HG03175 (cell line): ENCODE data around the gene LRRC4B.

ENCODE experiments used
- ATAC-seq: cut with Tn5 transposase; IDR thresholded peaks from one replicate; pipeline ENCODE4 v1.9.1; 2021; ENCODE audit warnings: mild to moderate bottlenecking, moderate library complexity; ENCODE audit not compliant: unreplicated experiment

Gene LRRC4B

DNA sequence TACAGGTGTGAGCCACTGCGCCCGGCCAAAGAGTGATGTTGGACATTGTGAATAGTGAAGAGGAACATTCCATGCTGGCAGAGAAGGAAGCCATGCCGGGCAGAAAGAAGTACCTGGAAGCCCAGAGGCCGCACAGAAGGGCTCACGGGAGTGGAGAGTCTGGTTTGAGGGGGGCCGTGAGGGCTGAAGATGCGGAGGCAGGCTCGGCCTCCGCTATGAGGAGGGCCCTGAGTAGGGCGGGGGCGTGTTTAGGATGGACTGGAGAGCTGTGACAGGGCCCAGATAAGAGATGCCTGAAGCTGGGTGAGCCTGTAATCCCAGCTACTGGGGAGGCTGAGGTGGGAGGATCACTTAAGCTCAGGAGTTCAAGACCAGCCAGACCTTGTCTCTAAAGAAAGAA lies 58.9 kb downstream of the LRRC4B start:
- ATAC-seq, result no peak

DNA sequence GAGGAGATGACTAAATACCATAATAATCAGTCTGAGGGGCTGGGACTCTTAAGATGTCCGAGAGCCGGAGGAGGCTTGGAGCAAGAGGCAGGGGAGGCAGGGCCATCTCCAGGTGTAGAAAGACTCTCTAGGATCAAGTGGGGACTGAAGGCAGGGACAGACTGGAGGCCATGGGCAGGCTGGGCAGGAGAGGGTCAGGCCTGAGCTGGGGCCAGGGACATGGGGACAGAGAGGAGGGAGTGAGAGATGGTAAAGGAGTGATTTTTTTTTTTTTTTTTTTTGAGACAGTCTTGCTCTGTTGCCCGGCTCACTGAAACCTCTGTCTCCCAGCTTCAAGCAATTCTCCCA lies 59.4 kb downstream of the LRRC4B start:
- ATAC-seq, result no peak

DNA sequence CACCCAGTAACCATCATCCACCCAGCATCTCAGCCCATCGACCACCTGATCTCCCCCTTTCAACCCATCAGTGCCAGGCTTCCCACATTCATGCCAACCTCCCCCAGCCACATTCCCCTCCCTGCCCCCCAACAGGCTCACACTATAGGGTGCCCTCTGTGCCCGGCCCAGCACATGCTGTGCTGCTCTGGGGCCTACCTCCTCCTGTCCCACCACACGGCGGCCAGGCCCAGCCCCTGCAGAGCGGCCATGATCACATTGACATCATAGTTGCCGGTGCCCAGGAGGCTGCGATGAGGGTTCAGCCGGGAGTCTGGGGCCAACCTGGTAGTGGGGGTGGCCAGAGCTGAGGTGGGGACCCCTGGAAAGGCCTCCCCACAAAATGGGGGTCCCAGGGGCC lies 60.9 kb downstream of the LRRC4B start:
- ATAC-seq, result no peak

DNA sequence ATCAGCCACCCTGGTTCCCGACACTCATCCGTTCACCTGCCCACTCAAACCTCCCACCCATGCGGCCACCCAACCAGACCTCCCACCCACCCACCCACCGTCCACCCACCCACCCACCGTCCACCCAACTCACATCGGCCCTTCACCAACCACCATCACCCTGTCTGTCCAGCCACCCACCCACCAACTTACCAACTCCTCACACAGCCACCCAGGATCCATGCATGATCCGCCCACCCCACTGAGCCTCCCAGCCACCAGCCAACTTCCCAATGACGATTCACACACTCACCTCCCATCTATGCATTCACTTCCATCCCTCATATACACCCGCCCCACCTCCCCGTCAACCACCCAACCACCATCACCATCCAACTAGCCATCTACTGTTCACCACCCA lies 61.5 kb downstream of the LRRC4B start:
- no peak for ATAC-seq

DNA sequence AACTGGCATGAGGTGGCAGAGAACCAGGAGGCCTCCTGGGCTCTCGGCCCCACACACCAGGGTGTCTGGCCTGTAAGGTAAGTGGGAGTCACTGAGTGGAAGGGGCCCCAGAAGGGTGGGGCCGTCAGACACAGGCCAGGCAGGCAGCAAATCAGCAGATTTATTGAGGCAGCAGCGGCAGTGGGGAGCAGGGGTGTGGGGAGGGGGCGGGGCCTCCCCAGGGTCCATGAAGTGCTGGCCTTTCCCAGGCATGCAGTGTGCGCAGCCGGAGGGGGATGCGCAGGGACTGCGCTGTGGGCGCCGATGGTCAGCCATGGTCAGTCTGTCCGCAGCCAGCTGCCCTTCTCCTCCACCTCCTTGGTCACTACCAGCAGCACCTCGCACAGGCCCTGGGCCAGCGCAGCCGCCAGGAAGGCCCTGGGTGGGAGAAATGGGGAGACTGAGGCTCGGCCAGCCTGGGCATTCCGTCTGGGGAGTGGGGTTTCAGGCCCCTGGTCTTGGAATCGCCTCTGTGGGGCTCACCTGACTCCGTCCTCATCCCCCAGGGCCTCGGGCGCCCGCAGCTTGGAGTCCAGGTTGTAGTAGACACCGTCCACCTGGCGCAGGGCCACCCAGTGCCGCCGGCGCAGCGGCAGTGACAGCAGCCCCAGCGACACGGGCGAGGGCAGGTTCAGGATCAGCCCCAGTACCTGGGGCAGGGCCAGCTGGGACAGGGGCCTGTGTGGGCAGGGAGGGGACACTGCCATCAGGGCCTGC lies 62.2 kb downstream of the LRRC4B start:
- ATAC-seq, result no peak

DNA sequence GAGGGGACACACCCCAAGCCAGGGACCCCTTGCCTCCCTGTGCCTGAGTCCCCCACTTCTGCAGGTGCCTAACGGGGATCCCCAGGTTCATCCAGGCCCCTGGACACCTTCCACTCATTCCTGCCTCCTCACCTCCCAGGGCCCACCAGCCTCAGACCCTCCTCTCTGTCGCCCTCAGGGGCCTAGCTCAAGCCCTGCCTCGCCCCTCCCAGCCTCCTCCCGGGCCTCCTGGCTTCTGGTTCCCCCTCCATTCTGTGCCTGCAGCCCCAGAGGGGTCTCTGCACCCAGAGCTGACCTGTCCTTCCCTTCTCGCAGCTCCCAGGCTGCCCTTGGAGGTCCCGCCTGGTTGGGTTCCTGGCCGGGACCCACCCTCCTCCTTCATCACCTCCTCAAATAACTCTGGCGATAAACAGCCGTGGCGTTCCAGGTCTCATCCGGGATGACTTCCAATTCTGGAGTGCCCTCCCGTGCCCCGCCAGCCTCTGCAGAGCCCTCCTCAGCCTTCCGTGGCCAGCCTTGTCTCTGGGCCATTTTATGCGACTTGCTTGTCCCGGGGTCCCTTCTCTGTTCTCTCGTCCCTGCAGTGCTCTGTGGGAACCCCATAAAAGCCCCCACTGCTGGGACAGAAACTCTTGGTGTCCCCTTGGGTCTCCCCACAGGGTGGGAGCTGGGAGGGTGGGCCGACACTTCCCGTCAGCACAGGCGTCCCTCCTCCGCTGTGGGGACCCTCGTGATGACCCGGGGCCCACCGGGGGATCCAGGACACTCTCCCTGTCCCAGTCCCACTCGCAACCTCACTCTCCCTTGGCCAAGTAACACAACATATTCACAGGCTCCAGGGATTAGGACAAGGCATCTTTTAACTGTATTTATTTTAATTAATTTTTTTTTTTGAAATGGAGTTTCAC lies 66.4 kb downstream of the LRRC4B start:
- no peak for ATAC-seq

DNA sequence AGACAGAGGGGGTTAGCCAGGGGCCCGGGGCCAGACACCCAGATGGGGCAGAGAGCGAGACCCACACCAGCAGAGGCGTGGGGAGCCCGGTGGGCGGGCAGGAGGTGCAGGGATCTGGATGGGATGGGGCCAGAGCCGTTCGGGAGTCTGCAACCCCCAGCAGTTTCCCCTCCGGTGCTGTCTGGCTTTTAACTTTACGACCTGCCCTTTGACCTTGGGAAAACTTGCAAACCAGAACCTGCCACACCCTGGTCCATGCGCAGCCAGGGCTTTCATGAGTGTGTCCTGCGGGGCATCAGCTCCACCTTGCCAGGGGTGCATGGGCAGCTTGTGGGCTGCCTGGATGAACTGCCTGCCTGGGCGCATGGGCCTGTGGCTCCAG lies 67.1 kb downstream of the LRRC4B start:
- ATAC-seq, result no peak

DNA sequence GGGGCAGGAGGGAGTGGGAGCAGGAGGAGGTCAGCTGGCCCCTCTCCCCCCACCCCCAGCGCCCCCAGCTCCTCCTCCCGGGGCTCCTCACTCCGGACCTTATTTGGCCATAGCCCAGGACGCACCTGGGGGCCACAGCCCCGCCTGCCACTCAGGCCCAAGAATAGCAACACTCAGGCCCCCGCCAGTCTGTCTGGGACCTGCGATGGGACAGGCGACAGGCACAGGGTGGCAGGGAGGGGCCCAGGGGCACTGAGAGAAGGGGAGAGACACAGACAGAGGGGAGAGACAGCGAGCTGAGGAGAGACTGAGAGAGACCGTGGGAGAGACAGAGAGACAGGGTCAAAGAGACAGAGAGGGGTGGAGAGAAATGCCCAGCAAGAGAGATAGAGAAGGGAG lies 67.5 kb downstream of the LRRC4B start:
- no peak for ATAC-seq

DNA sequence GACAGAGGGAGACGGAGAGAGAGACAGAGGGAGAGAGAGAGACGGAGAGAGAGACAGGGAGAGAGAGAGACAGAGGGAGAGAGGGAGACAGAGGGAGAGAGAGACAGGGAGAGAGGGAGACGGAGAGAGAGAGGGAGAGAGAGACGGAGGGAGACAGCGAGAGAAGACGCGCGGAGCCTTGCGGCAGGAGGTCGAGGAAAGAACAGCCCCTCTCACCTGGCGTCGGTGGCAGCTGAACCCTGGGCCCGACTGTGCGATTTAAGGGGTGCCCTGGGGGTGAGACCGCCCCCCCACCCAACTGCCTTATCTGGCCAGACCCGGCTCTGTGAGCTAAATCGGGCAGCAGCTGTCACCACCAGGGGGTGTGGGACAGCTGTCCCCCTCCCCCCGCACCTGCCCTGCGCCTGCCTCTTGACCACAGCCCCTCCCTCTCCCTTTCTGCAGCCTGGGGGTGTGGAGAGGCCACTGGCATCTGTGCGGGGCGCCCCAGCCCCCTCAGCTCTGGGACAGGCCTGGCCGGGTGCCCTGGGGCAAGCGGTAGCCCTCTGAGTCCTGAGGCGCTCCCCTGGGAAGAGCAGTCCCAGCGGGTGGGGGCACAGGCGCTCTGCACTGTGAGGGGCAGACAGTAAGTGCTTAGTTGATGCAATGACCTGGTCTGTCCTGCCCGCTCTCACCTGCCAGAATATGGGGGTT lies 68.0 kb downstream of the LRRC4B start:
- ATAC-seq, result no peak

DNA sequence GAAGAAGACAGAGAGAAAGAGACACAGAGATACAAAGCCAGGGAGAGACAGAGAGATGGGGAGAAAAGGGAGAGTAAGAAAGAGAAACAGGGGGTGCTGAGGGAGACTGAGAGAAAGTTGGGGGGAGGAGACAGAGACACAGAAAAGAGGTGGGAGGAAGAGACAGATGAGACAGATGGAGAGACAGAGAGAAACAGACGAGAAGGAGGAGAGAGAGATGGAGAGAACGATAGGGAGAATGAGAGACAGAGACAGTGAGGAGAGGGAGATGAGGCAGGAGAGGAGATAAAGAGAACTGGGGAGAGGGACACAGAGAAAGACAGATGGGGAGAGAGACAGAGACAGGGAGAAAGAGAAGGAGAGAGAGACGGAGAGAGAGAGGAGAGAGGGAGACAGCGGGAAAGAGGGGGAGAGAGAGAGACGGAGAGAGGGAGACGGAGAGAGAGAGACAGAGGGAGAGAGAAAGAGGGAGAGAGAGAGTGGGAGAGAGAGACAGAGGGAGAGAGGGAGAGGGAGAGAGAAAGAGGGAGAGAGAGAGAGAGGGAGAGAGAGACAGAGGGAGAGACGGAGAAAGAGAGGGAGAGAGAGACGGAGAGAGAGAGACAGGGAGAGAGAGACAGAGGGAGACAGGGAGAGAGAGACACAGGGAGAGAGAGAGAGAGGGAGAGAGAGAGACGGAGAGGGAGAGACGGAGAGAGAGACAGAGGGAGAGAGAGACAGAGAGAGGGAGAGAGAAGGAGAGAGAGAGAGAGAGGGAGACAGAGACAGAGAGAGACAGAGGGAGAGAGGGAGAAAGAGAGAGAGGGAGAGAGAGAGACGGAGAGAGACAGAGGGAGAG lies 69.8 kb downstream of the LRRC4B start:
- ATAC-seq, result no peak

DNA sequence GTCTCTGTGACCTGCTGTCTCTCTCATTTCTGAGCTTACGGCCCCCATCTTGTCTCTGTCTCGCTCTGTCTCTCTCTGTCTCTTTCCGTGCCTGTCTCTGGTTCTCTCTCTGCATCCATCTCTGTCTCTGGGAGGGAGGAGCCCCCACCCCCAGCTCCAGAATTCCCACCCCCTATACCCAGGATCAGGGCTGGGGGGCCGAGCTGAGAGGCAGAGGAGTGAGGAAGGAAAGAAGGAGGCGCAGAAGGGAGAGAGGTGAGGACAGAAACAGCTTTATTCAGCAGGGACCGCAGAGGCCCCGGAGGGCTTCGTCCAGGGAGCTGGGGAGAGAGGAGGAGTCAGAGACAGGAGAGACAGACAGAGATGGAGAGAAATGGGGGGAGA lies 71.2 kb downstream of the LRRC4B start:
- ATAC-seq, result no peak

DNA sequence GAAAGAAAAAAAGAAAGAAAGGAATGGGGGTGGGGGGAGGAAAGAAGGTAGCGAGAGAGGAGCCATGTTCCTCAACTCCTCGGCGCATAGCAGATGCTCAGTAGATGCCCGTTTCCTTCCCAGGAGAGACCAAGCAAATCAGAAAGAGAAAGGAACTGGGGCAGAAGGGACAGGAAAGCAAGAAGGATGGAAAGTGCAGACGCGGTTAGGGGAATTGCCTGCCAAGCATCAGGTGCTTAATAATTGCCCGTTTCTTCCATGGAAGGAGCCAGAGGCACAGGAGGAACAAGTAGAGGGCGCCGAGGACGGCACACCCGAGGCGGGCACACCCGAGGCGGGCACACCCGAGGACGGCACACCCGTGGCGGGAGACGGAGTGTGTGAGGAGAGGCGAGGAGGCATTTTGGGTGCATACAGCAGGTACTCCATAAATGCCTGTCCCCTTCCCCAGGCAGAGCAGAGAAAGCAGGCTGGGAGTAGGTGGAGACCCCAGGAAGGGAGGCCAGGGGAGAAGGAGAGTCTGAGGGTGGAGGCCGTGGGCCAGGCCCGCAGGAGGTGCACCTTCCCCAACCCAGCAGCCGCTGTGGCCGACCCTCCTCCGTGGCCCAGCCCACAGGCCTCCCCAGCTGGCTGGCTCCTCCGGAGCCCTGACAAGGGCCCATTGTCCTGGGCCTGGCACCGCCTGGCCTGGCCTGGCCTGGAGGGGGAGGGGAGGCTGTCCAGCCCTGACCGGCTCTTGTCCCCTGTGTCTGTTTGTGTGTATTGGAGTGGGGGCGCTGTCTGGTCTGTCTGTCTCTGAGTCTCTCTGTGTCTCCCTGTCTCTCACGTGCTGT lies 71.8 kb downstream of the LRRC4B start:
- ATAC-seq, result no peak

DNA sequence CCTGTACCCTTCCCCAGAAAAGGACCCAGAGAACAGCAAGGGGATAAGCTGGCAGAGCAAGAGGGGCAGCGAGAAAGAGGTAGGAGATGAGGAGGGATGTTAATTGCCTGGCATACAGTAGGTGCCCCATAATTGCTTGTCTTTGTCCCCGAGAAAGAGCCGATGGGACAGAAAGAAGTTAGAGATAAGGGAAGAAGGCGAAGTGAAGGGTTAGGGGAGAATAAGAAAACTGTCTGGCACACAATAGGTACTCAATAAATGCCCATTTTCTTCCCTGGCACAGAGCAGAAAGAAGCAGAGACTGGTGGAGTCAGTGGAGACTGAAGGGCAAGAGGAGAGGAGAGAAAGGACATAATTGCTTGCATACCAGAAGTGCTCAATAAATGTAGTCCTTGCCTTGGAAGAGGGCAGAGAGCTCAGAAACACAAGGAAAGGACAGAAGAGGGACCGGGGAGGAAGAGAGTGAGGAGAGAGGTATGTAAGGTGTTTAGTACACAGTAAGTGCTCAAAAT lies 73.2 kb downstream of the LRRC4B start:
- no peak for ATAC-seq

DNA sequence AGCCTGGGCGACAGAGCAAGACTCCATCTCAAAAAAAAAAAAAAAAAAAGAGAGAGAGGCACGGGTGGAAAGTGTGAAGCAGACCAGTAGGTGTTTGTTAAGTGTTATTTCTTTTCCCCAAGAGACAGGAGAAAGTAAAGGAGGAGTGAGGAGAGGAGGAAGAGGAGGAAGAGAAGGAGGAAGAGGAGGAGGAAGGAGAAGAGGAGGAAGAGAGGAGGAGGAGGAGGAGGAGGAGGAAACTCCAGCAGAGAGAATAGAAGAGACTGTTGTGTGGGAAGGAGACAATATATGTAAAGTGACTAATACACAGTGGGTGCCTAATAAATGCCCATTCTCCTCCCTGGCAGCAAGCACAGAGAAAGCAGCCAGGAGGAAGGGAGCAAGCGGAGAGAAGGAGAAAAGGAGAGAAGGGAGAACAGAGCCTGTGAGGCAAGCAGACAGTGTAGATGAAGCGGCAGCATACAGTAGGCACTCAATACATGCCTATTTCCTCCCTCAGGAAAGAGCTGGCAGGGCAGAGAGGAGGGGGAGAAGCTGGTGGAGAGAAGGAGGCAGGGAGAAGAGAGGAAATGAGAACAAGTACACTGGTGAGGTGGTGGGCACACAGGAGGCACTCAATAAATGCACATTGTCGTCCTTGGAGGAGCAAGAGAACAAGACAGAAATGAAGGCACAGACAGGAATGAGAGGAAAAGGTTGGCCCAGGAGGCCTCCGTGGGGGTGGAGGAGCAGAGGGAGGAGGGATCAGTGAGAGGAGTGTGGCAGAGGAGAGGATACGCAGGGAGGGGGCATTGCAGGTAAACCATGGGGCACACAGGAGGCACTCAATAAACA lies 73.8 kb downstream of the LRRC4B start:
- ATAC-seq, result no peak

DNA sequence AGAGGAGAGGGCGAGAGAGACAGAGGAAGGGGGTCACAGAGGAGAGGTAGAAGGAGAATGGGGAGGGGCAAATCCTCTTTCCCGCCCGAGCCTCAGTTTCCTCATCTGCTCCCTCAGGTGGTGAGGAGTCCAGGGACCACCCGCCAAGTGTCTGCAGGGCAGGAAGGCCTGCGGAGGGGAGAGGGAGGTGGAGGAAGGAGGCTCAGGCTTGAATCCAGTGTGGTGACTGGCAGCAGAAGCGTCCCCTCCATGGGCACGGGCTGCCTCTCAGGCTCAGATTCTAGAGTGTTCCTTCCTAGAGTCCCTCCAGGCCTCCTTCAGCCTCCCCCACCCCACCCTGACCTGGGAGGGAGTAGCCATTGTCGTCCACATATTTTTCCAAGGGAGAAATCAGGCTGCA lies 75.1 kb downstream of the LRRC4B start:
- no peak for ATAC-seq

DNA sequence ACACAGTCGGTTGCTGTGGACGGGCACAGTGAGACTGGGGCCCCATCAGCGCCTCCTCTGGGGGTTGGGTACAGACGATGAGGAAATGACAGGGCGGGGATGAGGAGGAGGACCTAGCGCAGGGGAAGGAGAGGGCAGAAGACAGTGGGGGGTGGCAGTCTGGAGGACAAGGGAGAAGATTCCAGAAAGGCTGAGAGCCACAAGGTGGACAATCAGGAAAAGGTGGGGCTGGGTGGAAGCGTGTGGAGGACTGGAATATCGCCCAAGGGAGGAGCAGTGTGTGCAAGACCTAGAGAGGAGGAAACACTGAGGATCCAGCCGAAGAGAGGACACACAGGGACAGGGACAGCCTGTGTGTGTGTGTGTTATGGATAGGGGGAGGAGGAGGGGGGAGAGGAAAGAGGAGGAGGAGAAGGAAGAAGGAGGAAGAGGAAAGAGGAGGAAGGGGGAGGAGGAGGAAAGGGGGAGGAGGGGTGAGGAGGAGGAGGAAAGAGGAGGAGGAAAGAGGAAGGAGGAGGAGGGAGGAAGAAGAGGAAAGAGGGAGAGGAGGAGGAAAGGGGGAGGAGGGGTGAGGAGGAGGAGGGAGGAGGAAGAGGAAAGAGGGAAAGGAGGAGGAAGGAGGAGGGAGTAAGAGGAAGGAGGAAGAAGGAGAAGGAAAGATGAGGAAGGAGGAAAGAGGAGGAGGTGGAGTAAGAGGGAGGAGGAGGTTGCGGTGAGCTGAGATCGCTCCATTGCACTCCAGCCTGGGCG lies 75.8 kb downstream of the LRRC4B start:
- ATAC-seq, result no peak

DNA sequence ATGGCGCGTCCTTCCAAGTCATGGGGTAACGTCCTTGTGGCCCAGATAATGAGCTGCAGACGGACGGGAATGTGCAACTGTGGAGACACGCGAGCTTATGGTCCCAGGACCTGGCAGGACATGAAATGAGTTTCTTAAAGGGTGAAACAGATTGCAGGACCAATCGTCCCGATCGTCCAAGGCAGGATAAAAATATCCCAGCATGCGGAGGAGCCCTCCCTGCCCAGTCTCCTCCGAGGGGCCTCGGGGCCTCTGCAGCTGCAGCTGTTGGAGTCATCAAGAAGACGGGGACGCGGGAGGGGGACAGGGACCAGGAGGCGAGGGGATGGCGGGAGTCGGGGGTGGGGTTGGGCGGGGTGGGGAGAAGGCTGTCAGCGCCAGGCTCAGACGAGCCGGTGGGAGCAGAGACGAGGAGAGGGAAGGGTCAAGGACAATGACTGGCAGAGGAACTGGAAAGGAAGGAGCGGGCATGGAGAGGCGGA lies 77.2 kb downstream of the LRRC4B start:
- ATAC-seq, result no peak

DNA sequence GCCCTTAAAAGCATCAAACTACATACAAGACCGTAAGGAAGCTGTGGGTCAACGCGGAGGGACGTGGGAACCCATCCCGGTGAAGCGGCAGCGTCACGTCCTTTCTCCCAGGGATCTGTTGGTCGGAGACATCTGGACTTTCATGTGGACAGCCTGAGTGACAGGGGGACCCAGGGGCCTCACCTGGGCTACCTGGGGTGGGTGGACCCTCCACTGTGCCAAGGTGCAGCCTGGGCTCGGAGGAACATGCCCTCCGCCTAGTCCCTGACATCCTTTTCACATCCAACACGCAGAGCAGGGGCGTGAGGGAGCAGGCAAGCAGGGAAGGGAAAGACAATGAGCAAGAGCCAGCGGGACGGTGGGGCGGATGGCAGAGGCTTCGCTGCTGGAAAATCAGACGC lies 77.8 kb downstream of the LRRC4B start:
- ATAC-seq, result no peak
